ENCODE results near the gene ABCC10. TPM values are rescaled to one million over a fixed set of nuclear protein-coding genes. Genes with fewer than 3 reads are reported as not detected.

The ABCC10 gene
- total and polyA plus RNA-seq, 10 of the 15 experiments (the other 5 are each of a cell fraction or from before 2014, with no cell fraction given) = 0.80 to 18.2 (median 6.4) TPM

DNA sequence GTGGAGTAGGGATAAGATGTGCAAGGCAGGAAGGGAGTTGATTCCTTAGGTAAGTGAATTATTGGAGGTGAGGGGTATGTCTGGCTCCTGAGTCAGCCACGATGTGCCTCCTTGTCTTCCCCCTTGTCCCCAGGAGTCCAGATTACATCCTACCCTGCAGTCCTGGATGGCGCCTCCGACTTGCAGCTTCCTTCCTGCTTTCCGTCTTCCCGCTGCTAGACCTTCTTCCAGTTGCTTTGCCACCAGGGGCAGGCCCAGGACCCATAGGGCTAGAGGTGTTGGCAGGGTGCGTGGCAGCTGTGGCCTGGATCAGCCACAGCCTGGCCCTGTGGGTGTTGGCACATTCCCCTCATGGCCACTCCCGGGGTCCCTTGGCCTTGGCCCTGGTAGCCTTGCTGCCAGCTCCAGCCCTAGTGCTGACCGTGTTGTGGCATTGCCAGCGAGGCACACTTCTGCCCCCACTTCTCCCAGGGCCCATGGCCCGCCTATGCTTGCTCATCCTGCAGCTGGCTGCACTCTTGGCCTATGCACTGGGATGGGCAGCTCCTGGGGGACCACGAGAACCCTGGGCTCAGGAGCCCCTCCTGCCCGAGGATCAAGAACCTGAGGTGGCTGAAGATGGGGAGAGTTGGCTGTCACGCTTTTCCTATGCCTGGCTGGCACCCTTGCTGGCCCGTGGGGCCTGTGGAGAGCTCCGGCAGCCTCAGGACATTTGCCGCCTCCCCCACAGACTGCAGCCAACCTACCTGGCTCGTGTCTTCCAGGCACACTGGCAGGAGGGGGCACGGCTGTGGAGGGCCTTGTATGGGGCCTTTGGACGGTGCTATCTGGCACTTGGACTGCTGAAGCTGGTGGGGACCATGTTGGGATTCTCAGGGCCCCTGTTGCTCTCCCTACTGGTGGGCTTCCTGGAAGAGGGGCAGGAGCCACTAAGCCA, 4.9 kb downstream of the ABCC10 start:
- Histone ChIP-seq H3K4me1 (ENCODE audit: control insufficient read depth, insufficient read depth, low read length) (peaks cover 6% of the 10 kb centered on the region), H3K9me3 (replicated peaks; ENCODE audit: control insufficient read depth, insufficient read depth, low read length) (no peaks in the 10 kb centered on the region), H3K36me3 (ENCODE audit: control insufficient read depth in 2 of 2, insufficient read depth in 2 of 2, low read length in 1 of 2) (peaks cover 3 to 7% of the 10 kb centered on the region in 2 experiments; a peak in 3 of 4 replicates), H4K20me1 (ENCODE audit: control insufficient read depth, insufficient read depth) (no peaks in the 10 kb centered on the region; the same call in 1 of the 2 replicates), H2AFZ (ENCODE audit: control insufficient read depth, low read depth, low read length) (no peak overlapping the region), H3K4me2 (ENCODE audit: control insufficient read depth, insufficient read depth) (no peak overlapping the region), H3K27ac (ENCODE audit: control insufficient read depth, insufficient read depth) (no peak overlapping the region), H3K4me3 (no peak overlapping the region), H3K79me2 (ENCODE audit: control insufficient read depth, insufficient read depth, low read length) (peaks cover 22% of the 10 kb centered on the region), H3K9ac (ENCODE audit: control insufficient read depth, insufficient read depth, low read length) (no peak overlapping the region), H3K27me3 (replicated peaks in 1 of 2; ENCODE audit: control insufficient read depth in 2 of 2, insufficient read depth in 2 of 2, low read length in 1 of 2) (no peaks in the 10 kb centered on the region)
- no peak for FAIRE-seq
- no TSS peak for BruUV-seq (replicated peaks)
- POLR2A ChIA-PET = no interaction called here
- WGBS (ENCODE audit: insufficient coverage, insufficient replicate concordance, low lambda C conversion rate, missing lambda C conversion rate) = 92% methylated on average over 19 of the region's 19 CpGs
- RAD21 ChIA-PET (ENCODE audit: unreplicated experiment) = no interaction called here
- intact Hi-C loops (cut with micrococcal nuclease; ENCODE audit: unreplicated experiment) (no loop called here), in situ Hi-C loops (cut with MboI) (no loop called here)
- SMC1A ChIA-PET (ENCODE audit: uncharacterized antibody, unreplicated experiment) = interaction anchor here (1.4 kb wide), 1 partner anchor 75 kb away, joined by 3 read pairs; no protein-coding TSS in a partner anchor
- CTCF ChIA-PET = interaction anchor here (1.0 kb wide), 2 partner anchors 60 to 74 kb away, joined by 3 read pairs; no protein-coding TSS in a partner anchor
- no peak for ATAC-seq
- no peak for DNase-seq (ENCODE audit: low read depth, low spot score)
- TF ChIP-seq, protein P1, sequence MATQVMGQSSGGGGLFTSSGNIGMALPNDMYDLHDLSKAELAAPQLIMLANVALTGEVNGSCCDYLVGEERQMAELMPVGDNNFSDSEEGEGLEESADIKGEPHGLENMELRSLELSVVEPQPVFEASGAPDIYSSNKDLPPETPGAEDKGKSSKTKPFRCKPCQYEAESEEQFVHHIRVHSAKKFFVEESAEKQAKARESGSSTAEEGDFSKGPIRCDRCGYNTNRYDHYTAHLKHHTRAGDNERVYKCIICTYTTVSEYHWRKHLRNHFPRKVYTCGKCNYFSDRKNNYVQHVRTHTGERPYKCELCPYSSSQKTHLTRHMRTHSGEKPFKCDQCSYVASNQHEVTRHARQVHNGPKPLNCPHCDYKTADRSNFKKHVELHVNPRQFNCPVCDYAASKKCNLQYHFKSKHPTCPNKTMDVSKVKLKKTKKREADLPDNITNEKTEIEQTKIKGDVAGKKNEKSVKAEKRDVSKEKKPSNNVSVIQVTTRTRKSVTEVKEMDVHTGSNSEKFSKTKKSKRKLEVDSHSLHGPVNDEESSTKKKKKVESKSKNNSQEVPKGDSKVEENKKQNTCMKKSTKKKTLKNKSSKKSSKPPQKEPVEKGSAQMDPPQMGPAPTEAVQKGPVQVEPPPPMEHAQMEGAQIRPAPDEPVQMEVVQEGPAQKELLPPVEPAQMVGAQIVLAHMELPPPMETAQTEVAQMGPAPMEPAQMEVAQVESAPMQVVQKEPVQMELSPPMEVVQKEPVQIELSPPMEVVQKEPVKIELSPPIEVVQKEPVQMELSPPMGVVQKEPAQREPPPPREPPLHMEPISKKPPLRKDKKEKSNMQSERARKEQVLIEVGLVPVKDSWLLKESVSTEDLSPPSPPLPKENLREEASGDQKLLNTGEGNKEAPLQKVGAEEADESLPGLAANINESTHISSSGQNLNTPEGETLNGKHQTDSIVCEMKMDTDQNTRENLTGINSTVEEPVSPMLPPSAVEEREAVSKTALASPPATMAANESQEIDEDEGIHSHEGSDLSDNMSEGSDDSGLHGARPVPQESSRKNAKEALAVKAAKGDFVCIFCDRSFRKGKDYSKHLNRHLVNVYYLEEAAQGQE (IDR thresholded peaks at IDR 0.05; ENCODE audit: low read depth, low read length) = no peak
- TF ChIP-seq RELA (IDR thresholded peaks at IDR 0.05; ENCODE audit: borderline replicate concordance, partially characterized antibody) (no peak), PRDM15 (CRISPR knock-in tag; IDR thresholded peaks at IDR 0.05) (no peak), SMARCA5 (IDR thresholded peaks at IDR 0.05) (no peak), ZSCAN29 (IDR thresholded peaks at IDR 0.05) (no peak), ZBTB11 (CRISPR knock-in tag; IDR thresholded peaks at IDR 0.05) (no peak)
- TF ChIP-seq, protein P2, sequence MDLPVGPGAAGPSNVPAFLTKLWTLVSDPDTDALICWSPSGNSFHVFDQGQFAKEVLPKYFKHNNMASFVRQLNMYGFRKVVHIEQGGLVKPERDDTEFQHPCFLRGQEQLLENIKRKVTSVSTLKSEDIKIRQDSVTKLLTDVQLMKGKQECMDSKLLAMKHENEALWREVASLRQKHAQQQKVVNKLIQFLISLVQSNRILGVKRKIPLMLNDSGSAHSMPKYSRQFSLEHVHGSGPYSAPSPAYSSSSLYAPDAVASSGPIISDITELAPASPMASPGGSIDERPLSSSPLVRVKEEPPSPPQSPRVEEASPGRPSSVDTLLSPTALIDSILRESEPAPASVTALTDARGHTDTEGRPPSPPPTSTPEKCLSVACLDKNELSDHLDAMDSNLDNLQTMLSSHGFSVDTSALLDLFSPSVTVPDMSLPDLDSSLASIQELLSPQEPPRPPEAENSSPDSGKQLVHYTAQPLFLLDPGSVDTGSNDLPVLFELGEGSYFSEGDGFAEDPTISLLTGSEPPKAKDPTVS (IDR thresholded peaks at IDR 0.05; ENCODE audit: low read depth, low read length) = no peak

Data from GM12878 (cell line).